Liver (tissue), 2 donors: Measurements from ENCODE around the gene GSK3B.

Experiments used
- CTCF ChIP-seq: fragments of 150-350 bp; IDR thresholded peaks from 2 replicates; pipeline ENCODE4 v1.5.1; 2017; ENCODE audit warnings: improper control_type of control experiment, low read depth, low read length; ENCODE audit not compliant: missing input control
- FOXA1 ChIP-seq: IDR thresholded peaks from 2 replicates; pipeline ENCODE4 v1.6.1; 2016; ENCODE audit warnings: antibody characterized with exemption
- REST ChIP-seq: IDR thresholded peaks from 2 replicates; pipeline ENCODE4 v1.6.1; 2016; ENCODE audit warnings: antibody characterized with exemption, mild to moderate bottlenecking
- donor health status: healthy.

- TF ChIP-seq FOXA1 (no peak), REST (no peak), CTCF (no peak)
These were observed 112.9 kb downstream of the GSK3B start for GRCh38 chr3:119981386-119981785.
